Measurements from ENCODE around the gene ESRRG. TPM values are rescaled to one million over a fixed set of nuclear protein-coding genes. Genes with fewer than 3 reads are reported as not detected.

Gene ESRRG
- total RNA-seq, 2 donors from 2014 or later: not detected

DNA sequence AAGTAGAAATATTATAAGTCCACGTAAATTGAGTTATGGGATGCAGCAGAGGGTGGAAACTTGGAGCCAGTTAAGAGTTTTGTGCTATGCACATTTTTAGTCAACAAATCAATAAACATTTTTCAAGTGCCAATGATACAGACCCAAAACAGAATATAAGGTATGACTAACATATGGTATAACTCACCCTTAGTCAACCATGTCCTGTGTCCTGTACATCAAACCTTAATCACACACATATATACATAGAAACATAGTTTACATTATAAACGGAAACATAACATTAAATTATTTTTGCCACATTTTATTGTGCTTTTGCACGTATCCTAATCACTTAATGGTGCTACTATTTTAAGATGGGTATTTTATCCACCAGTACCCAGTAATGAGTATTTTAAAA, 163.9 kb downstream of the ESRRG start:
- no peaks in the 10 kb centered on the region for H3K9me3 ChIP-seq
- ATAC-seq (ENCODE audit: insufficient number of reproducible peaks, low FRiP score, low read depth) (no peak), DNase-seq (ENCODE audit: low spot score) (no peak)
- no peaks in the 10 kb centered on the region for H3K36me3 ChIP-seq
- no peak for TF ChIP-seq CTCF (IDR thresholded peaks at IDR 0.05)
- no peaks in the 10 kb centered on the region for H3K4me1 ChIP-seq (ENCODE audit: control insufficient read depth in 1 of 2, low read depth in 2 of 2)
- H3K27me3 ChIP-seq (replicated peaks; ENCODE audit: insufficient read depth): no peaks in the 10 kb centered on the region
- no peak overlapping the region for H3K27ac ChIP-seq
- no peak overlapping the region for H3K4me3 ChIP-seq

DNA sequence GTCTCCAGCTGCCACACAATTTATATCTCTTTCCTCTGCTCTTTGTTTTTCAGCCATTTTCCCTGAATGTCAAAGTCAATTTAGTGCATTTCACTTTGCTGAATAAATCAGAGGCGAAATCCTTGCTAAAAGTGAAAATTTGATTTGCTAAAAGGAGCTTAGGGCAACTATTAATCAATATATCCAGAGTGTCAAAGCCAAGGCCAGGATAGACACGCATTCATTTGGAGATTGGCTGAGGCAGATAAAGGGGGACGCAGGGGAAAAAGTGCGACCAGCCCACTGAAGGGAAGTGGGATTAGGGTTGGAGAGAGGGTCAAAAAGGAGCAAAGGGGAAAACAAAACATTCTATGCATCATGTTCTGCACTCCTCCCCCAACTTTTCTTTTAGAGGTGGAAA, 167.6 kb downstream of the ESRRG start:
- ATAC-seq (ENCODE audit: insufficient number of reproducible peaks, low FRiP score, low read depth): no peak
- no peak for TF ChIP-seq CTCF (IDR thresholded peaks at IDR 0.05)
- DNase-seq (ENCODE audit: low spot score): no peak
- no peaks in the 10 kb centered on the region for H3K9me3 ChIP-seq
- no peak overlapping the region for H3K27ac ChIP-seq
- no peaks in the 10 kb centered on the region for H3K27me3 ChIP-seq (replicated peaks; ENCODE audit: insufficient read depth)
- no peaks in the 10 kb centered on the region for H3K36me3 ChIP-seq
- no peak overlapping the region for H3K4me3 ChIP-seq
- H3K4me1 ChIP-seq (ENCODE audit: control insufficient read depth in 1 of 2, low read depth in 2 of 2): no peaks in the 10 kb centered on the region

- Histone ChIP-seq H3K9me3 (no peaks in the 10 kb centered on the region), H3K4me3 (no peak overlapping the region), H3K4me1 (ENCODE audit: control insufficient read depth in 1 of 2, low read depth in 2 of 2) (no peaks in the 10 kb centered on the region), H3K27me3 (replicated peaks; ENCODE audit: insufficient read depth) (no peaks in the 10 kb centered on the region), H3K36me3 (no peaks in the 10 kb centered on the region), H3K27ac (no peak overlapping the region)
- no peak for ATAC-seq (ENCODE audit: insufficient number of reproducible peaks, low FRiP score, low read depth)
- DNase-seq (ENCODE audit: low spot score): no peak
- TF ChIP-seq CTCF (IDR thresholded peaks at IDR 0.05): no peak
These were observed 168.3 kb downstream of the ESRRG start for GRCh38 chr1:216554934-216555333.

DNA sequence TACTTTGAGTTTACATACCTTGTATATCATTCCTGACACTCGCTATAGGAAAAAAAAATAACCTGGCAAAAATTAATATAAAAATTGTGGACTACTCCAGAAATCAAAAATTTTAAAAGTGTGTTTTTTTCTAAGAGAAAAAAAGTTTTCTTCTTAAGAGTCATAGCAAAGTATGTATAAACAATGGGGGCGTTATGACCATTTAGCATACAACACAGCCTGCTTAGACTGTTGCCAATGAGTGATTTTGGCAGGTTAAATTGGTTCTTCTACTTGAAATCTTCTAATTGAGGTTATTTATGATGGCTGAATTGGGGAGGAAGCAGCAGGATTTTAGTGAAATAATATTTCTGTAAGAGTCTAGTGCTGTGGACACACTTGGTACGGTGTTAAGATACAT, 169.5 kb downstream of the ESRRG start:
- Histone ChIP-seq H3K27me3 (replicated peaks; ENCODE audit: insufficient read depth) (no peaks in the 10 kb centered on the region), H3K27ac (no peak overlapping the region), H3K36me3 (no peaks in the 10 kb centered on the region), H3K9me3 (no peaks in the 10 kb centered on the region), H3K4me3 (no peak overlapping the region), H3K4me1 (ENCODE audit: control insufficient read depth in 1 of 2, low read depth in 2 of 2) (no peaks in the 10 kb centered on the region)
- DNase-seq (ENCODE audit: low spot score): no peak
- TF ChIP-seq CTCF (IDR thresholded peaks at IDR 0.05): no peak
- ATAC-seq (ENCODE audit: insufficient number of reproducible peaks, low FRiP score, low read depth): no peak

- H3K4me1 ChIP-seq (ENCODE audit: control insufficient read depth in 1 of 2, low read depth in 2 of 2): no peaks in the 10 kb centered on the region
- H3K27ac ChIP-seq: no peak overlapping the region
- DNase-seq (ENCODE audit: low spot score): no peak
- ATAC-seq (ENCODE audit: insufficient number of reproducible peaks, low FRiP score, low read depth): no peak
- H3K36me3 ChIP-seq: no peaks in the 10 kb centered on the region
- H3K9me3 ChIP-seq: no peaks in the 10 kb centered on the region
- H3K4me3 ChIP-seq: no peak overlapping the region
- H3K27me3 ChIP-seq (replicated peaks; ENCODE audit: insufficient read depth): no peaks in the 10 kb centered on the region
- no peak for TF ChIP-seq CTCF (IDR thresholded peaks at IDR 0.05)
These were observed 170.2 kb downstream of the ESRRG start for GRCh38 chr1:216553040-216553439.

Measured in thoracic aorta (tissue), 2 donors.